Measurements from ENCODE around the gene PLIN1. TPM values are rescaled to one million over a fixed set of nuclear protein-coding genes. Genes with fewer than 3 reads are reported as not detected.

Gene PLIN1
- total RNA-seq, 1 experiment from 2014 or later: 0.09 TPM

DNA sequence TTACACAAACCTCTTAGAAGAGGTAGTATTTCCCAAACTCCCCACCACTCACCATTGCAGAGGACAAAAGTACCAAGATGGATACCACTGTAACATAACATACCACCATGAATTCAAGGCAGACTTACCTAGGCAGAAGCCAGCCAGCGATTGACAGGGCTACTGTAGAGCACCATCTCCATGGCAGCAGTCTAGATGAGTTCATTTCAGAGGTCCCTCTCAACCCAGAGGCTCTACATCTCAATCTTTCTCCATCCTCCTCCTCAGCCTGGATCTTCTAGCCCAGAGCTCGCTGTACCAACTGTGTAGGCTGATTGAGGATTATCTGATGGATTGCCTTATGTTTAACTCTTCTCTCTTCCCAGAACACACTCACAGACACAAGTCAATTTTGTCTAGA, 2.0 kb upstream of the PLIN1 start:
- no peak overlapping the region for H3K56ac ChIP-seq (ENCODE audit: insufficient read length, low read depth, low read length)
- H3K27ac ChIP-seq (ENCODE audit: insufficient read length, low read depth, low read length): no peak overlapping the region
- H3K4me1 ChIP-seq (ENCODE audit: insufficient read depth, low read length): no peaks in the 10 kb centered on the region
- DNase-seq: no peak
- Mint-ChIP-seq H3K27me3 (ENCODE audit: low read depth) (peaks cover 10% of the 10 kb centered on the region), H3K27ac (no peak overlapping the region; a peak in 1 of 7 replicates), H3K36me3 (ENCODE audit: insufficient read depth in 1 of 3, low read depth in 3 of 3) (no peaks in the 10 kb centered on the region), H3K4me3 (no peak overlapping the region), H3K9me3 (no peaks in the 10 kb centered on the region), H3K4me1 (no peaks in the 10 kb centered on the region)
- H2AFZ ChIP-seq (ENCODE audit: low read length): no peak overlapping the region
- no peaks in the 10 kb centered on the region for H3K23me2 ChIP-seq (ENCODE audit: insufficient read length, low read depth, low read length, poor library complexity, severe bottlenecking)
- H2BK12ac ChIP-seq (ENCODE audit: insufficient read length, low read depth, low read length): no peak overlapping the region
- no peak overlapping the region for H3K18ac ChIP-seq (ENCODE audit: insufficient read length, low read depth, low read length)
- no peak overlapping the region for H3K9ac ChIP-seq (ENCODE audit: extremely low read depth, insufficient read length, low read length)
- no peak overlapping the region for H2AK5ac ChIP-seq (ENCODE audit: insufficient read length, low read length)
- no CpG with 5 or more reads among the region's 2 CpGs for WGBS (ENCODE audit: extremely low coverage, insufficient read length, low lambda C conversion rate)
- H4K91ac ChIP-seq (ENCODE audit: insufficient read length, low read depth, low read length): no peak overlapping the region
- H3K9me3 ChIP-seq (ENCODE audit: control insufficient read depth, low read depth, low read length): no peaks in the 10 kb centered on the region
- H3T11ph ChIP-seq (ENCODE audit: low read length): no peak overlapping the region
- no peak overlapping the region for H3K14ac ChIP-seq (ENCODE audit: insufficient read depth, low read length)
- H2BK15ac ChIP-seq (ENCODE audit: low read depth, low read length): no peak overlapping the region
- TF ChIP-seq, protein P1, sequence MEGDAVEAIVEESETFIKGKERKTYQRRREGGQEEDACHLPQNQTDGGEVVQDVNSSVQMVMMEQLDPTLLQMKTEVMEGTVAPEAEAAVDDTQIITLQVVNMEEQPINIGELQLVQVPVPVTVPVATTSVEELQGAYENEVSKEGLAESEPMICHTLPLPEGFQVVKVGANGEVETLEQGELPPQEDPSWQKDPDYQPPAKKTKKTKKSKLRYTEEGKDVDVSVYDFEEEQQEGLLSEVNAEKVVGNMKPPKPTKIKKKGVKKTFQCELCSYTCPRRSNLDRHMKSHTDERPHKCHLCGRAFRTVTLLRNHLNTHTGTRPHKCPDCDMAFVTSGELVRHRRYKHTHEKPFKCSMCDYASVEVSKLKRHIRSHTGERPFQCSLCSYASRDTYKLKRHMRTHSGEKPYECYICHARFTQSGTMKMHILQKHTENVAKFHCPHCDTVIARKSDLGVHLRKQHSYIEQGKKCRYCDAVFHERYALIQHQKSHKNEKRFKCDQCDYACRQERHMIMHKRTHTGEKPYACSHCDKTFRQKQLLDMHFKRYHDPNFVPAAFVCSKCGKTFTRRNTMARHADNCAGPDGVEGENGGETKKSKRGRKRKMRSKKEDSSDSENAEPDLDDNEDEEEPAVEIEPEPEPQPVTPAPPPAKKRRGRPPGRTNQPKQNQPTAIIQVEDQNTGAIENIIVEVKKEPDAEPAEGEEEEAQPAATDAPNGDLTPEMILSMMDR (conservative IDR thresholded peaks at IDR 0.05): no peak
- no peaks in the 10 kb centered on the region for H3K79me1 ChIP-seq (ENCODE audit: insufficient read depth, low read depth, low read length, poor library complexity, severe bottlenecking)
- no peak overlapping the region for H4K5ac ChIP-seq (ENCODE audit: insufficient read length, low read depth, low read length)
- H3K23ac ChIP-seq (ENCODE audit: insufficient read length, low read depth, low read length): no peak overlapping the region
- H2BK5ac ChIP-seq (ENCODE audit: insufficient read length, low read length): no peak overlapping the region
- no peaks in the 10 kb centered on the region for H3K79me2 ChIP-seq (ENCODE audit: insufficient read depth, low read length)
- H3K27me3 ChIP-seq (ENCODE audit: insufficient read depth, low read length): no peaks in the 10 kb centered on the region
- H4K20me1 ChIP-seq (ENCODE audit: control insufficient read depth, insufficient read depth, insufficient read length): no peaks in the 10 kb centered on the region
- no peak overlapping the region for H4K8ac ChIP-seq (replicated peaks; ENCODE audit: insufficient read length, low read depth, low read length)
- H3K4me2 ChIP-seq (ENCODE audit: insufficient read depth, insufficient read length, low read length): no peak overlapping the region
- H2BK20ac ChIP-seq (ENCODE audit: low read depth, low read length, poor library complexity, severe bottlenecking): no peak overlapping the region
- no peak overlapping the region for H2BK120ac ChIP-seq (ENCODE audit: low read depth, low read length, poor library complexity, severe bottlenecking)
- no peak overlapping the region for H3K4ac ChIP-seq (ENCODE audit: low read depth, low read length)
